Osteocyte (in vitro differentiated cells): ENCODE measurements around the gene SLC48A1. TPM values are rescaled to one million over a fixed set of nuclear protein-coding genes. Genes with fewer than 3 reads are reported as not detected.

Experiments
- DNase-seq: peaks from one replicate; pipeline ENCODE4 v3.0.0; 2021; ENCODE audit warnings: mixed read lengths; ENCODE audit not compliant: unreplicated experiment; ENCODE audit errors: extremely low spot score
- H3K27ac Mint-ChIP-seq: one replicate; pipeline ENCODE4 v1.8.0; 2021; ENCODE audit warnings: mild to moderate bottlenecking, mixed read lengths; ENCODE audit not compliant: unreplicated experiment
- H3K27me3 Mint-ChIP-seq: one replicate; pipeline ENCODE4 v1.8.0; 2021; ENCODE audit warnings: mixed read lengths; ENCODE audit not compliant: unreplicated experiment
- H3K36me3 Mint-ChIP-seq: one replicate; pipeline ENCODE4 v1.8.0; 2021; ENCODE audit warnings: mixed read lengths; ENCODE audit not compliant: unreplicated experiment
- H3K4me1 Mint-ChIP-seq: one replicate; pipeline ENCODE4 v1.8.0; 2021; ENCODE audit warnings: mixed read lengths; ENCODE audit not compliant: unreplicated experiment
- H3K4me3 Mint-ChIP-seq: one replicate; pipeline ENCODE4 v1.8.0; 2021; ENCODE audit warnings: mild to moderate bottlenecking, moderate library complexity, mixed read lengths; ENCODE audit not compliant: unreplicated experiment
- H3K9me3 Mint-ChIP-seq: one replicate; pipeline ENCODE4 v1.8.0; 2021; ENCODE audit warnings: mixed read lengths; ENCODE audit not compliant: unreplicated experiment
- total RNA-seq: library from RNA; stranded (reverse); gene quantifications from 2 replicates; pipeline ENCODE4 v1.2.1, GENCODE V29; 2021
- TF ChIP-seq, protein P1 (sequence below): fragments of 200-600 bp; sonication (generic); IDR thresholded peaks from 2 replicates; pipeline ENCODE4 v1.5.0; 2021; ENCODE audit warnings: antibody characterized with exemption, mild to moderate bottlenecking, moderate library complexity

The SLC48A1 gene
- total RNA-seq, 1 donor from 2014 or later: 21.2 TPM

DNA sequence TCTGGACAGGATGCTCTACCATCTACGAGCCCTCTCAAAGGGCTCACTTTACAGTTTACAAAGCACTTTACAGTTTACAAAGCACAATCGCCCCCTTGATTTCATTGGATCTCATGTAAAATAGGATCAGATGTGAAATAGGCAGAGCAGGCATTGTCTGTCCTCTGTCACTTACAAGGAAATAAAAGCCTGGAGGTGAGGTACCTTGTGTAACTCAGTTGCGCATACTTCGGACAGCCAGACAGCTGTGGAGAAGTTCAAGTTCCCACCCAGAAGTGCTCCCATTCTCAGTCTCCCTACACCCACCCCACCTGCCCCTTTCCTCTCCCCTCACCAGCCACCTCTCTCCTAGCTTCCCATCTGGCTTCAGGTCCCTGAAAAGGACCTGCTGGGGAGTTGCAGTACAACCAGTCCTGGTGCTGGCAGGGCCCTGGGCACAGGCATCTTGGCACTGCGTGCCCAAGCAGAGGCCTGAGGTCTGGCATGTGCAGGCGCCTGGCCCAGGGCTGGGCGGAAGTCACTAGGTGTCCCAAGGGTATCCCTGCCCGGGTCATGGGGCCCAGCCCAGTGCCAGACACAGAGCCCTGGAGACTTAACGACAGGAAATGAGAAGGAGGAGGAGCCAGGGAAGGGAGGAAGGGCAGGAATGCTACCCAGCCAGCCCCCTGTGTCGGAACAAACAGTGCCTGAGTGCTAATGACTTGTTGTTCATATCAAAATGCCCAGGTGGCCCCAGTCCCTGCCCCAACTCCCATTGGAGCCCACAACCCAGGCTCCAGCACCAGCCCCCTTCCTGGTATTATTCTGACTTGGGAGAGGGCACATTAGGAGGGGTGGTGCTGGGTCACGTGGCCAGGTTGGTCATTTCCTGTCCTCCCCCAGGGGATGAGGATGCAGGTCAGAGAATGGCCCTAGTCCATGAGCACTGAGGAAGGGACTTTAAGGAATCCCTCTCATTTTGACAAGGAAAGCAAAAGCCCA is 19.7 kb upstream of the SLC48A1 start:
- TF ChIP-seq, protein P1, sequence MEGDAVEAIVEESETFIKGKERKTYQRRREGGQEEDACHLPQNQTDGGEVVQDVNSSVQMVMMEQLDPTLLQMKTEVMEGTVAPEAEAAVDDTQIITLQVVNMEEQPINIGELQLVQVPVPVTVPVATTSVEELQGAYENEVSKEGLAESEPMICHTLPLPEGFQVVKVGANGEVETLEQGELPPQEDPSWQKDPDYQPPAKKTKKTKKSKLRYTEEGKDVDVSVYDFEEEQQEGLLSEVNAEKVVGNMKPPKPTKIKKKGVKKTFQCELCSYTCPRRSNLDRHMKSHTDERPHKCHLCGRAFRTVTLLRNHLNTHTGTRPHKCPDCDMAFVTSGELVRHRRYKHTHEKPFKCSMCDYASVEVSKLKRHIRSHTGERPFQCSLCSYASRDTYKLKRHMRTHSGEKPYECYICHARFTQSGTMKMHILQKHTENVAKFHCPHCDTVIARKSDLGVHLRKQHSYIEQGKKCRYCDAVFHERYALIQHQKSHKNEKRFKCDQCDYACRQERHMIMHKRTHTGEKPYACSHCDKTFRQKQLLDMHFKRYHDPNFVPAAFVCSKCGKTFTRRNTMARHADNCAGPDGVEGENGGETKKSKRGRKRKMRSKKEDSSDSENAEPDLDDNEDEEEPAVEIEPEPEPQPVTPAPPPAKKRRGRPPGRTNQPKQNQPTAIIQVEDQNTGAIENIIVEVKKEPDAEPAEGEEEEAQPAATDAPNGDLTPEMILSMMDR: no peak
- Mint-ChIP-seq H3K36me3 (no peaks in the 10 kb centered on the region), H3K4me1 (peaks cover 28% of the 10 kb centered on the region), H3K27ac (peak overlapping the region; percentile 75), H3K4me3 (no peak overlapping the region), H3K27me3 (no peaks in the 10 kb centered on the region), H3K9me3 (no peaks in the 10 kb centered on the region)
- DNase-seq: no peak

DNA sequence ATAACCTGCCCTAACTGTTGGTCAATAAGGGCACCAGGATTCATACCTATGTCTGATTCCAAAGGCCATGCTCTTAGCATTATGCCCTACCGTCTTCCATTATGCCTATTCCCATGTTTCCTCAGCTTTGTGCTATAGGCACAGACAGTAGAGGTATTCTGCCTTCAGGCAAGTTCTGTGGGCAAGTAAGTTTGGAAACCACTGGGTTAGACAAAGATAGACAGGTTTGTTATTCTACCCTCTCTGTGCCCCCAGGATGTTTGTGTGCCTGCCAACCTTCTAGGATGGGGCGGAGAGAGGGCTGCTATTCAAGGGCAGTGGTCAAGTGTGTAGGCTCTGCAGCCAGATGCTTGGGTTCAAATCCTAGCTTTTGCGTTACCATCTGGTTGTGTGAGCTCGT is 18.9 kb upstream of the SLC48A1 start:
- H3K27me3 Mint-ChIP-seq: no peaks in the 10 kb centered on the region
- no peaks in the 10 kb centered on the region for H3K36me3 Mint-ChIP-seq
- peaks cover 31% of the 10 kb centered on the region for H3K4me1 Mint-ChIP-seq
- H3K9me3 Mint-ChIP-seq: no peaks in the 10 kb centered on the region
- TF ChIP-seq, protein P1: no peak
- peak overlapping the region; percentile 23 for H3K27ac Mint-ChIP-seq
- no peak for DNase-seq
- no peak overlapping the region for H3K4me3 Mint-ChIP-seq

DNA sequence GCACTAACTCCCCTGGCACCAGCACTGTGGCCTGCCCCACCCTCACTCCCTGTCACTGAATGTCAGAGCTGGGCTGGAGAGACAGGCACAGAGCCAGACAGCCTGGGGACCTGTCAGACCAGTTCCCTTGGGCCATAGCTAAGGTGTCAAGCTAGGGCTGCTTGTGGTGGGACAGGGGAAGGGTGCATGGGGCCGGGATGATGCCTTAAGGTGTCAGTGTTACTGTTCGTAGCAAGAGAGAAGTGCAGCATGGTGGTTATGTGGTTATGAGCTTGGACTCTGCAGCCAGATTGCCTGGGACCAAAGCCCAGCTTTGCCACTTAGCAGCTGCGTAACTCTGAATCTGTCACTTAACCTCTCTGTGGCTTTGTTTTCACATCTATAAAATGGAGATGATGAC is 18.2 kb upstream of the SLC48A1 start:
- peaks cover 31% of the 10 kb centered on the region for H3K4me1 Mint-ChIP-seq
- H3K27ac Mint-ChIP-seq: no peak overlapping the region
- DNase-seq: no peak
- no peaks in the 10 kb centered on the region for H3K36me3 Mint-ChIP-seq
- H3K4me3 Mint-ChIP-seq: no peak overlapping the region
- TF ChIP-seq, protein P1: no peak
- H3K27me3 Mint-ChIP-seq: no peaks in the 10 kb centered on the region
- no peaks in the 10 kb centered on the region for H3K9me3 Mint-ChIP-seq

DNA sequence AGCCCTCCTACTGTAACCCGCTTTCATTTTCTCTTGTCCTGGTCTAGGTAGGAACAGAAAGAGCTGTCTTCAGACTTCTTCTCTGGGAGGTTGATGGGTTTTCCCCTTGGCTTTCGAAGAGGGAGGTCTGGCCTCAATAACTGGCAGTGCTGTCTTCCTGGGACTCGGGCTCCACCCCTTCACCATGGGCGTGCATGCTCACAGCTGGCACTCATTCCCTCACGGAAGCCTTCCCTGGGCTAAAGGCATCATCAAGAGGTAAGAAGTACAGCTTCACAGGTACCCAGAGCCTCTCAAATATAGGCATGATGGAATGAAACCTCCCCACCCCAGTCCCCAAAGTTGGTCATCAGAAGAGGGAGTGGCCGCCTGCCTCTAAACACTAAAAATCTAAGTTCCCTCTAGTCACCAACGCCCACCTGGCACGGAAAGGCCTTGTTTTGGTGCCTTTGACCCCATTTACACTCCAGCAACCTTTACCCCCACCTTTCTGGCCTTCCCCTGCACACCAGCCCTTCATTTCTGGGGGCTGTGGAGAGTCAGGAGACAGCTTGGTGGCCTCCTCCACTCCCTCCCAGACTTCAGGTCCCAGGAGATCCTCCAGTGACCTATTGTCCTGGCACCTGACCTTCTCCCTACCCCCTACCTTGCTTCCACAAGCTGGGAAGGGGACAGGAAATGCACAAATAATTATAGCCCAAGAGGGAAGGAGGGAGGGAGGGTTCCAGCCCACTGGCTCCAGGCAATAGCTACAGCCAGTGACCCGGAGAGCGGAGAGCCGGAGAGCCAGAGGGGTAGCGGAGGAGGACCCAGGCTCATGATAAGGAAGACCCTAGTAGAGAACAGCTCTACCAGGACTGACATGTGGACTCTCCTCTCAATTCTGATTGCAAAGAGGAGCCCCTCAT is 17.1 kb upstream of the SLC48A1 start:
- no peak overlapping the region for H3K27ac Mint-ChIP-seq
- no peaks in the 10 kb centered on the region for H3K36me3 Mint-ChIP-seq
- no peaks in the 10 kb centered on the region for H3K27me3 Mint-ChIP-seq
- TF ChIP-seq, protein P1: no peak
- DNase-seq: no peak
- no peaks in the 10 kb centered on the region for H3K9me3 Mint-ChIP-seq
- no peak overlapping the region for H3K4me3 Mint-ChIP-seq
- H3K4me1 Mint-ChIP-seq: peaks cover 31% of the 10 kb centered on the region
